ENCODE data around the gene CNOT8. TPM values are rescaled to one million over a fixed set of nuclear protein-coding genes. Genes with fewer than 3 reads are reported as not detected.
"Not testable (repeated sequence)": the region's sequence is repeated elsewhere in the genome, so short reads cannot be mapped to it uniquely, and the experiment has no call there.

The CNOT8 gene
- polyA plus RNA-seq, 1 of the 3 experiments (the other 2 are of a cell fraction) = 45.3 TPM

GRCh38 chr5:154820383-154820782 is 38.0 kb upstream of the CNOT8 start:
- H3K9ac ChIP-seq = no peak overlapping the region
- ChIA-PET CTCF (no interaction called here), POLR2A (no interaction called here)
- 100% methylated on average over 5 of the region's 5 CpGs for WGBS (ENCODE audit: low lambda C conversion rate)
- H3K9me2 ChIP-seq = no peaks in the 10 kb centered on the region
- no peak overlapping the region for H3K27ac ChIP-seq (ENCODE audit: low read depth in 2 of 2, low read length in 1 of 2)
- no peak overlapping the region for H3K4me3 ChIP-seq (ENCODE audit: low read depth in 2 of 2, low read length in 1 of 2)
- no peaks in the 10 kb centered on the region; a peak in 1 of 4 replicates for H3K4me1 ChIP-seq (ENCODE audit: control insufficient read depth in 1 of 2, insufficient read depth in 2 of 2, low read depth in 1 of 2, low read length in 1 of 2)
- no peaks in the 10 kb centered on the region for H3F3A ChIP-seq (replicated peaks; ENCODE audit: insufficient read depth)
- H2AFZ ChIP-seq (ENCODE audit: low read depth) = no peak overlapping the region
- DNase-seq = no peak
- no peaks in the 10 kb centered on the region for H4K20me1 ChIP-seq (ENCODE audit: insufficient read depth)
- no peak overlapping the region for H3K4me2 ChIP-seq
- peaks cover 4% of the 10 kb centered on the region; the same call in 1 of the 2 replicates for H3K79me2 ChIP-seq (ENCODE audit: insufficient read depth)
- no peaks in the 10 kb centered on the region for H3K9me3 ChIP-seq
- no peaks in the 10 kb centered on the region for H3K27me3 ChIP-seq (ENCODE audit: insufficient read depth)
- peaks cover 11 to 59% of the 10 kb centered on the region in 2 experiments for H3K36me3 ChIP-seq (replicated peaks in 1 of 2; ENCODE audit: control insufficient read depth in 1 of 2, insufficient read depth in 2 of 2, low read length in 1 of 2)
- TF ChIP-seq NFIC (IDR thresholded peaks at IDR 0.05; ENCODE audit: borderline replicate concordance) = no peak

DNA sequence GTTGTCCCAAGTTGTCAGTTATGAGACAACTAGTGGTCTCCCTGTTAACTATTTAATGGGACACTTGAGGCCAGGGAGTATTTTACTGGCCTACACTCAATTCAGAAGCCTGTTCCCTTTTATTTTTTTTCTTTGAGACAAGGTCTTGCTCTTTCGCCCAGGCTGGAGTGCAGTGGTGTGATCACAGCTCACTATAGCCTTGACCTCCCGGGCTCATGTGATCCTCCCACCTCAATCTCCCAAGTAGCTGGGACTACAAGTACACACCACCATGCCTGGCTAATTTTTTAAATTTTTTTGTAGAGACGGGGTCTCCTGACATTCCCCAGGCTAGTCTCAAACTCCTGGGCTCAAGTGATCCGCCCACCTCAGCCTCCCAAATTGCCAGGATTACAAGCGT is 35.5 kb upstream of the CNOT8 start:
- H3K27ac ChIP-seq (ENCODE audit: low read depth in 2 of 2, low read length in 1 of 2); H3K9me3 ChIP-seq; H4K20me1 ChIP-seq (ENCODE audit: insufficient read depth); H3K4me3 ChIP-seq (ENCODE audit: low read depth in 2 of 2, low read length in 1 of 2); H3K27me3 ChIP-seq (ENCODE audit: insufficient read depth); H3F3A ChIP-seq (replicated peaks; ENCODE audit: insufficient read depth); H3K9ac ChIP-seq; H2AFZ ChIP-seq (ENCODE audit: low read depth); H3K9me2 ChIP-seq; H3K79me2 ChIP-seq (ENCODE audit: insufficient read depth); DNase-seq; POLR2A ChIA-PET; H3K4me2 ChIP-seq; H3K4me1 ChIP-seq (ENCODE audit: control insufficient read depth in 1 of 2, insufficient read depth in 2 of 2, low read depth in 1 of 2, low read length in 1 of 2): not testable (repeated sequence)
- peaks cover 3 to 34% of the 10 kb centered on the region in 2 experiments for H3K36me3 ChIP-seq (replicated peaks in 1 of 2; ENCODE audit: control insufficient read depth in 1 of 2, insufficient read depth in 2 of 2, low read length in 1 of 2)
- WGBS (ENCODE audit: low lambda C conversion rate) = 100% methylated on average over 5 of the region's 5 CpGs
- CTCF ChIA-PET = interaction anchor here (0.7 to 1.3 kb wide), 2 partner anchors 12 to 173 kb away, joined by 3 read pairs; no protein-coding TSS in a partner anchor

GRCh38 chr5:154823605-154824004 is 34.8 kb upstream of the CNOT8 start:
- no peak for TF ChIP-seq USF1 (IDR thresholded peaks at IDR 0.05; ENCODE audit: borderline replicate concordance, low read depth)
- TF ChIP-seq USF2 (IDR thresholded peaks at IDR 0.05; ENCODE audit: borderline replicate concordance, low read depth, low read length) = no peak
- TF ChIP-seq ELF1 (IDR thresholded peaks at IDR 0.05) = no peak
- TF ChIP-seq FOSL2 (IDR thresholded peaks at IDR 0.05; ENCODE audit: borderline replicate concordance, low read depth) = no peak
- TF ChIP-seq POLR2AphosphoS5 (IDR thresholded peaks at IDR 0.05; ENCODE audit: low read depth, low read length) = 0 out of 2 replicates have a peak, but pooled peaks have one; percentile 4
- Histone ChIP-seq H3K36me3 (replicated peaks in 1 of 2; ENCODE audit: control insufficient read depth in 1 of 2, insufficient read depth in 2 of 2, low read length in 1 of 2) (peaks cover 3 to 27% of the 10 kb centered on the region in 2 experiments), H3K4me3 (ENCODE audit: low read depth in 2 of 2, low read length in 1 of 2) (no peak overlapping the region), H3K9me2 (no peaks in the 10 kb centered on the region), H3K27me3 (ENCODE audit: insufficient read depth) (no peaks in the 10 kb centered on the region), H3K4me1 (ENCODE audit: control insufficient read depth in 1 of 2, insufficient read depth in 2 of 2, low read depth in 1 of 2, low read length in 1 of 2) (no peaks in the 10 kb centered on the region), H3F3A (replicated peaks; ENCODE audit: insufficient read depth) (no peaks in the 10 kb centered on the region), H2AFZ (ENCODE audit: low read depth) (no peak overlapping the region), H3K79me2 (ENCODE audit: insufficient read depth) (no peaks in the 10 kb centered on the region), H3K4me2 (no peak overlapping the region), H3K27ac (ENCODE audit: low read depth in 2 of 2, low read length in 1 of 2) (no peak overlapping the region), H3K9me3 (no peaks in the 10 kb centered on the region), H4K20me1 (ENCODE audit: insufficient read depth) (no peaks in the 10 kb centered on the region), H3K9ac (no peak overlapping the region)
- DNase-seq = no peak
- CTCF ChIA-PET = no interaction called here
- 100% methylated on average over 4 of the region's 4 CpGs for WGBS (ENCODE audit: low lambda C conversion rate)
- POLR2A ChIA-PET = no interaction called here
